Measurements from ENCODE around the gene SLC1A1. TPM values are rescaled to one million over a fixed set of nuclear protein-coding genes. Genes with fewer than 3 reads are reported as not detected.
A peak's percentile ranks its signal among the peaks of the same experiment; 100 is the strongest.

The SLC1A1 gene
- total RNA-seq = under 1 TPM in 3 of 5 donors, not detected in 2; 0.26 to 0.46 (median 0.38) TPM
- 0.18 TPM for total RNA-seq (2013)
- 0 to 2.2 (median 0.18) reads per million in 29 experiments for total RNA-seq

- H3K9me3 Mint-ChIP-seq = no peaks in the 10 kb centered on the region
- peak within 1 kb of the TSS; percentile 79 to 83 (median 81) for H3K4me3 Mint-ChIP-seq
- peak within 1 kb of the TSS; percentile 41 to 69 for H3K4me3 ChIP-seq (ENCODE audit: control insufficient read depth in 1 of 2, extremely low read depth in 1 of 2, low read length in 1 of 2)
- no peak within 1 kb of the TSS for H3K27ac ChIP-seq (ENCODE audit: low read length)
- peaks cover 26 to 39% (median 30%) of the 10 kb centered on the region in 3 donors for H3K4me1 Mint-ChIP-seq
- ATAC-seq (replicated peaks in 1 of 4) (peak; percentile 54 to 65 (median 62)), DNase-seq (peak in 19 of 35 experiments; percentile 2 to 41 (median 17))
- peaks cover 41 to 44% of the 10 kb centered on the region in 2 donors for H3K27me3 Mint-ChIP-seq
- H3K9me3 ChIP-seq = no peaks in the 10 kb centered on the region
- peaks cover 11 to 37% of the 10 kb centered on the region in 2 experiments for H3K27me3 ChIP-seq (replicated peaks in 1 of 2; ENCODE audit: control insufficient read depth in 2 of 2, extremely low read depth in 1 of 2, insufficient read depth in 2 of 2, low read length in 1 of 2)
- WGBS (ENCODE audit: insufficient coverage) = 1% methylated on average over 55 of the region's 72 CpGs
- CTCF ChIA-PET = interaction anchor here in 1 of 2 donors (0.8 to 0.9 kb wide), 2 partner anchors 28 to 55 kb away, joined by 3 to 6 read pairs; no protein-coding TSS in a partner anchor
- no peaks in the 10 kb centered on the region for H3K36me3 Mint-ChIP-seq
- no peaks in the 10 kb centered on the region for H3K36me3 ChIP-seq (ENCODE audit: control insufficient read depth in 2 of 2, extremely low read depth in 1 of 2, insufficient read depth in 1 of 2, low read length in 1 of 2)
- POLR2A ChIA-PET = no interaction called here
- peak within 1 kb of the TSS in 1 of 2 donors; percentile 61 for H3K27ac Mint-ChIP-seq
- H3K4me1 ChIP-seq (ENCODE audit: control insufficient read depth in 1 of 2, extremely low read depth in 1 of 2, insufficient read depth in 2 of 2, low read length in 2 of 2) = peaks cover 2 to 21% of the 10 kb centered on the region in 2 experiments
Observed at GRCh38 chr9:4489919-4490704, at the start of gene SLC1A1. Gene SLC1A1, plus strand, starts transcription at chr9:4490468. Its CDS starts 212 bp downstream, at chr9:4490680.

GRCh38 chr9:4442806-4443205, 47.5 kb upstream of the SLC1A1 start:
- ChIA-PET POLR2A (no interaction called here), CTCF (no interaction called here)
- Histone ChIP-seq H3K27ac (ENCODE audit: low read length) (no peak overlapping the region), H3K4me1 (ENCODE audit: control insufficient read depth in 1 of 2, extremely low read depth in 1 of 2, insufficient read depth in 2 of 2, low read length in 2 of 2) (no peaks in the 10 kb centered on the region), H3K27me3 (replicated peaks in 1 of 2; ENCODE audit: control insufficient read depth in 2 of 2, extremely low read depth in 1 of 2, insufficient read depth in 2 of 2, low read length in 1 of 2) (no peaks in the 10 kb centered on the region), H3K36me3 (ENCODE audit: control insufficient read depth in 2 of 2, extremely low read depth in 1 of 2, insufficient read depth in 1 of 2, low read length in 1 of 2) (no peaks in the 10 kb centered on the region), H3K9me3 (no peaks in the 10 kb centered on the region), H3K4me3 (ENCODE audit: control insufficient read depth in 1 of 2, extremely low read depth in 1 of 2, low read length in 1 of 2) (no peak overlapping the region)
- WGBS (ENCODE audit: insufficient coverage) = 85% methylated on average over 2 of the region's 3 CpGs
- no peaks in the 10 kb centered on the region for H3K36me3 Mint-ChIP-seq
- H3K27ac Mint-ChIP-seq = no peak overlapping the region
- no peak overlapping the region for H3K4me3 Mint-ChIP-seq
- H3K27me3 Mint-ChIP-seq = peaks cover 4 to 9% of the 10 kb centered on the region in 2 donors
- no peak for DNase-seq
- ATAC-seq (replicated peaks in 1 of 4) = no peak
- peaks cover 8 to 16% (median 9%) of the 10 kb centered on the region in 3 donors for H3K9me3 Mint-ChIP-seq
- peaks cover 2 to 6% (median 6%) of the 10 kb centered on the region in 3 donors for H3K4me1 Mint-ChIP-seq

GRCh38 chr9:4443439-4443838, 46.8 kb upstream of the SLC1A1 start:
- Histone ChIP-seq H3K4me3 (ENCODE audit: control insufficient read depth in 1 of 2, extremely low read depth in 1 of 2, low read length in 1 of 2) (no peak overlapping the region), H3K27me3 (replicated peaks in 1 of 2; ENCODE audit: control insufficient read depth in 2 of 2, extremely low read depth in 1 of 2, insufficient read depth in 2 of 2, low read length in 1 of 2) (no peaks in the 10 kb centered on the region), H3K27ac (ENCODE audit: low read length) (no peak overlapping the region), H3K36me3 (ENCODE audit: control insufficient read depth in 2 of 2, extremely low read depth in 1 of 2, insufficient read depth in 1 of 2, low read length in 1 of 2) (no peaks in the 10 kb centered on the region), H3K4me1 (ENCODE audit: control insufficient read depth in 1 of 2, extremely low read depth in 1 of 2, insufficient read depth in 2 of 2, low read length in 2 of 2) (no peaks in the 10 kb centered on the region), H3K9me3 (no peaks in the 10 kb centered on the region)
- WGBS (ENCODE audit: insufficient coverage) = 40% methylated on average over 1 of the region's 1 CpG
- no peak overlapping the region for H3K27ac Mint-ChIP-seq
- H3K4me1 Mint-ChIP-seq = peaks cover 2 to 6% (median 5%) of the 10 kb centered on the region in 3 donors
- peaks cover 8 to 9% of the 10 kb centered on the region in 2 donors for H3K27me3 Mint-ChIP-seq
- ChIA-PET CTCF (no interaction called here), POLR2A (no interaction called here)
- no peak for ATAC-seq (replicated peaks in 1 of 4)
- DNase-seq = no peak
- no peak overlapping the region for H3K4me3 Mint-ChIP-seq
- H3K36me3 Mint-ChIP-seq = no peaks in the 10 kb centered on the region
- H3K9me3 Mint-ChIP-seq = peaks cover 8 to 16% (median 9%) of the 10 kb centered on the region in 3 donors

- Histone ChIP-seq H3K4me3 (ENCODE audit: control insufficient read depth in 1 of 2, extremely low read depth in 1 of 2, low read length in 1 of 2) (no peak overlapping the region), H3K36me3 (ENCODE audit: control insufficient read depth in 2 of 2, extremely low read depth in 1 of 2, insufficient read depth in 1 of 2, low read length in 1 of 2) (no peaks in the 10 kb centered on the region), H3K4me1 (ENCODE audit: control insufficient read depth in 1 of 2, extremely low read depth in 1 of 2, insufficient read depth in 2 of 2, low read length in 2 of 2) (no peaks in the 10 kb centered on the region), H3K27me3 (replicated peaks in 1 of 2; ENCODE audit: control insufficient read depth in 2 of 2, extremely low read depth in 1 of 2, insufficient read depth in 2 of 2, low read length in 1 of 2) (peaks cover 0 to 2% of the 10 kb centered on the region in 2 experiments), H3K9me3 (no peaks in the 10 kb centered on the region), H3K27ac (ENCODE audit: low read length) (no peak overlapping the region)
- ChIA-PET CTCF (no interaction called here), POLR2A (no interaction called here)
- H3K4me3 Mint-ChIP-seq = no peak overlapping the region
- peaks cover 0 to 11% (median 0%) of the 10 kb centered on the region in 3 donors for H3K9me3 Mint-ChIP-seq
- DNase-seq (no peak), ATAC-seq (replicated peaks in 1 of 4) (no peak)
- H3K27ac Mint-ChIP-seq = no peak overlapping the region
- peaks cover 0 to 6% (median 0%) of the 10 kb centered on the region in 3 donors for H3K4me1 Mint-ChIP-seq
- H3K27me3 Mint-ChIP-seq = peaks cover 3 to 11% of the 10 kb centered on the region in 2 donors
- WGBS (ENCODE audit: insufficient coverage) = no CpG with 5 or more reads among the region's 2 CpGs
- H3K36me3 Mint-ChIP-seq = no peaks in the 10 kb centered on the region
Observed at GRCh38 chr9:4461437-4461836, 28.8 kb upstream of the SLC1A1 start.

- Histone ChIP-seq H3K27ac (ENCODE audit: low read length) (no peak overlapping the region), H3K4me3 (ENCODE audit: control insufficient read depth in 1 of 2, extremely low read depth in 1 of 2, low read length in 1 of 2) (no peak overlapping the region), H3K27me3 (replicated peaks in 1 of 2; ENCODE audit: control insufficient read depth in 2 of 2, extremely low read depth in 1 of 2, insufficient read depth in 2 of 2, low read length in 1 of 2) (peaks cover 2 to 5% of the 10 kb centered on the region in 2 experiments), H3K36me3 (ENCODE audit: control insufficient read depth in 2 of 2, extremely low read depth in 1 of 2, insufficient read depth in 1 of 2, low read length in 1 of 2) (no peaks in the 10 kb centered on the region), H3K4me1 (ENCODE audit: control insufficient read depth in 1 of 2, extremely low read depth in 1 of 2, insufficient read depth in 2 of 2, low read length in 2 of 2) (peaks cover 0 to 2% of the 10 kb centered on the region in 2 experiments), H3K9me3 (no peaks in the 10 kb centered on the region)
- Mint-ChIP-seq H3K4me3 (no peak overlapping the region), H3K36me3 (no peaks in the 10 kb centered on the region), H3K4me1 (peaks cover 0 to 6% (median 0%) of the 10 kb centered on the region in 3 donors), H3K27ac (no peak overlapping the region), H3K27me3 (peaks cover 3 to 9% of the 10 kb centered on the region in 2 donors), H3K9me3 (peaks cover 0 to 21% (median 5%) of the 10 kb centered on the region in 3 donors)
- ATAC-seq (replicated peaks in 1 of 4) (no peak), DNase-seq (no peak)
- ChIA-PET CTCF (no interaction called here), POLR2A (no interaction called here)
- 66% methylated on average over 2 of the region's 3 CpGs for WGBS (ENCODE audit: insufficient coverage)
Observed at GRCh38 chr9:4463824-4464223, 26.4 kb upstream of the SLC1A1 start.

GRCh38 chr9:4464911-4465513, 25.3 kb upstream of the SLC1A1 start:
- Histone ChIP-seq H3K36me3 (ENCODE audit: control insufficient read depth in 2 of 2, extremely low read depth in 1 of 2, insufficient read depth in 1 of 2, low read length in 1 of 2) (no peaks in the 10 kb centered on the region), H3K27me3 (replicated peaks in 1 of 2; ENCODE audit: control insufficient read depth in 2 of 2, extremely low read depth in 1 of 2, insufficient read depth in 2 of 2, low read length in 1 of 2) (peaks cover 2 to 5% of the 10 kb centered on the region in 2 experiments), H3K4me3 (ENCODE audit: control insufficient read depth in 1 of 2, extremely low read depth in 1 of 2, low read length in 1 of 2) (no peak overlapping the region), H3K4me1 (ENCODE audit: control insufficient read depth in 1 of 2, extremely low read depth in 1 of 2, insufficient read depth in 2 of 2, low read length in 2 of 2) (peaks cover 0 to 2% of the 10 kb centered on the region in 2 experiments), H3K9me3 (no peaks in the 10 kb centered on the region), H3K27ac (ENCODE audit: low read length) (no peak overlapping the region)
- no peak overlapping the region for H3K27ac Mint-ChIP-seq
- ChIA-PET CTCF (interaction anchor here in 1 of 2 donors (0.5 kb wide), 1 partner anchor 12 kb away, joined by 10 read pairs; no protein-coding TSS in a partner anchor), POLR2A (no interaction called here)
- DNase-seq (no peak), ATAC-seq (replicated peaks in 1 of 4) (no peak)
- peaks cover 0 to 7% of the 10 kb centered on the region in 2 donors for H3K27me3 Mint-ChIP-seq
- peaks cover 0 to 26% (median 5%) of the 10 kb centered on the region in 3 donors for H3K9me3 Mint-ChIP-seq
- H3K36me3 Mint-ChIP-seq = no peaks in the 10 kb centered on the region
- WGBS (ENCODE audit: insufficient coverage) = 85% methylated on average over 6 of the region's 11 CpGs
- H3K4me3 Mint-ChIP-seq = no peak overlapping the region
- peaks cover 0 to 6% (median 0%) of the 10 kb centered on the region in 3 donors for H3K4me1 Mint-ChIP-seq
